Measurements from ENCODE around the gene ZNF746. TPM values are rescaled to one million over a fixed set of nuclear protein-coding genes. Genes with fewer than 3 reads are reported as not detected.

Gene ZNF746
- total RNA-seq, 6 experiments from 2014 or later, result 15.7 to 18.2 (median 16.4) TPM

GRCh38 chr7:149509774-149510173 lies 12.2 kb upstream of the ZNF746 start:
- TF ChIP-seq CTCF (IDR thresholded peaks at IDR 0.05), result no peak
- Mint-ChIP-seq H3K27ac (no peak overlapping the region), H3K4me3 (no peak overlapping the region), H3K27me3 (ENCODE audit: insufficient read depth) (peaks cover 3% of the 10 kb centered on the region), H3K9me3 (peaks cover 30% of the 10 kb centered on the region), H3K4me1 (ENCODE audit: low read depth) (no peaks in the 10 kb centered on the region), H3K36me3 (ENCODE audit: low read depth) (peaks cover 15% of the 10 kb centered on the region)
- no peak for DNase-seq

- H3K36me3 Mint-ChIP-seq (ENCODE audit: low read depth), result peaks cover 15% of the 10 kb centered on the region
- H3K4me3 Mint-ChIP-seq, result no peak overlapping the region
- no peak for TF ChIP-seq CTCF (IDR thresholded peaks at IDR 0.05)
- peaks cover 32% of the 10 kb centered on the region for H3K9me3 Mint-ChIP-seq
- peaks cover 5% of the 10 kb centered on the region for H3K27me3 Mint-ChIP-seq (ENCODE audit: insufficient read depth)
- no peak overlapping the region for H3K27ac Mint-ChIP-seq
- H3K4me1 Mint-ChIP-seq (ENCODE audit: low read depth), result no peaks in the 10 kb centered on the region
- DNase-seq, result no peak
These were observed 7.9 kb upstream of the ZNF746 start for GRCh38 chr7:149505551-149505950.

GRCh38 chr7:149501651-149502050 lies 4.0 kb upstream of the ZNF746 start:
- TF ChIP-seq CTCF (IDR thresholded peaks at IDR 0.05), result no peak
- H3K9me3 Mint-ChIP-seq, result peaks cover 13% of the 10 kb centered on the region
- H3K27me3 Mint-ChIP-seq (ENCODE audit: insufficient read depth), result peaks cover 7% of the 10 kb centered on the region
- no peak overlapping the region for H3K4me3 Mint-ChIP-seq
- DNase-seq, result no peak
- H3K36me3 Mint-ChIP-seq (ENCODE audit: low read depth), result peaks cover 10% of the 10 kb centered on the region
- H3K27ac Mint-ChIP-seq, result no peak overlapping the region
- H3K4me1 Mint-ChIP-seq (ENCODE audit: low read depth), result no peaks in the 10 kb centered on the region

GRCh38 chr7:149500910-149501309 lies 3.3 kb upstream of the ZNF746 start:
- TF ChIP-seq CTCF (IDR thresholded peaks at IDR 0.05), result no peak
- H3K36me3 Mint-ChIP-seq (ENCODE audit: low read depth), result peaks cover 10% of the 10 kb centered on the region
- H3K4me1 Mint-ChIP-seq (ENCODE audit: low read depth), result peaks cover 4% of the 10 kb centered on the region
- H3K27me3 Mint-ChIP-seq (ENCODE audit: insufficient read depth), result peaks cover 7% of the 10 kb centered on the region
- H3K27ac Mint-ChIP-seq, result no peak overlapping the region
- peaks cover 13% of the 10 kb centered on the region for H3K9me3 Mint-ChIP-seq
- H3K4me3 Mint-ChIP-seq, result no peak overlapping the region
- no peak for DNase-seq

GRCh38 chr7:149500201-149500600 lies 2.6 kb upstream of the ZNF746 start:
- Mint-ChIP-seq H3K27me3 (ENCODE audit: insufficient read depth) (peaks cover 5% of the 10 kb centered on the region), H3K36me3 (ENCODE audit: low read depth) (peaks cover 5% of the 10 kb centered on the region), H3K4me1 (ENCODE audit: low read depth) (peaks cover 11% of the 10 kb centered on the region), H3K4me3 (no peak overlapping the region), H3K9me3 (peaks cover 6% of the 10 kb centered on the region), H3K27ac (no peak overlapping the region)
- TF ChIP-seq CTCF (IDR thresholded peaks at IDR 0.05), result no peak
- no peak for DNase-seq

GRCh38 chr7:149498811-149499210 lies 1.2 kb upstream of the ZNF746 start:
- peaks cover 17% of the 10 kb centered on the region for H3K4me1 Mint-ChIP-seq (ENCODE audit: low read depth)
- no peaks in the 10 kb centered on the region for H3K9me3 Mint-ChIP-seq
- peaks cover 5% of the 10 kb centered on the region for H3K27me3 Mint-ChIP-seq (ENCODE audit: insufficient read depth)
- DNase-seq, result no peak
- H3K4me3 Mint-ChIP-seq, result no peak overlapping the region
- no peak overlapping the region for H3K27ac Mint-ChIP-seq
- no peak for TF ChIP-seq CTCF (IDR thresholded peaks at IDR 0.05)
- peaks cover 5% of the 10 kb centered on the region; the same call in 1 of the 2 replicates for H3K36me3 Mint-ChIP-seq (ENCODE audit: low read depth)
